ENCODE measurements around the gene GRIN2D.

DNA sequence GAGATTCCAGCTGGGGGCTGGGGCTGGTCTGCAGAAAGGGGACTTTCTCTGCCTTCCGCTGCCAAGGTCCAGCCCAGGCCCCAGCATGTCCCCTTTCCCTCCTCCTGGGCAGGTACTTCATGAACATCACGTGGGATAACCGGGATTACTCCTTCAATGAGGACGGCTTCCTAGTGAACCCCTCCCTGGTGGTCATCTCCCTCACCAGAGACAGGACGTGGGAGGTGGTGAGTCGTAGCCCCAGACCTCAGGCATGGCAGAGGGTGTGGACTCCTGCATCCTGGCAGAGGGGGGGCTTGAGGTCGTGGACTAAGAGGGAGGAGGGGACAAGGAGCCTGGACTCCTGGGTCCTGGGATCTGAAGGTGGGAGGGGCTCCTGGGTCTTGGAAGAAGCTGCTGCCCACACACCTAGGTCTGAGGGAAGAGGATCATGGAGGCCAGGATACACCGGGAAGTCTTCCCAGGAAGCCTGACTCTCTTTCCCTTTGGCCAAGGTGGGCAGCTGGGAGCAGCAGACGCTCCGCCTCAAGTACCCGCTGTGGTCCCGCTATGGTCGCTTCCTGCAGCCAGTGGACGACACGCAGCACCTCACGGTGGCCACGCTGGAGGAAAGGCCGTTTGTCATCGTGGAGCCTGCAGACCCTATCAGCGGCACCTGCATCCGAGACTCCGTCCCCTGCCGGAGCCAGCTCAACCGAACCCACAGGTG lies 20.6 kb downstream of the GRIN2D start:
- TF ChIP-seq POLR2A (IDR thresholded peaks at IDR 0.05; ENCODE audit: low read length) = no peak
- no peak for TF ChIP-seq GATA1 (IDR thresholded peaks at IDR 0.05; ENCODE audit: low read depth, low read length)

Measured in erythroblast (primary cell).